Gastroesophageal sphincter (tissue), 4 donors: Measurements from ENCODE around the gene DHRS12. TPM values are rescaled to one million over a fixed set of nuclear protein-coding genes. Genes with fewer than 3 reads are reported as not detected.

Experiments used
- ATAC-seq: fragments of 150-250 bp; one replicate; pipeline ENCODE4 v1.9.1; 2016; ENCODE audit warnings: mild to moderate bottlenecking, moderate library complexity
- H3K27ac ChIP-seq, 4 donors: fragments of 200-600 bp; sonication (generic) in 3 of 4; 1 replicate in 3 of 4; 2 replicates in 1 of 4; pipeline ENCODE4 v1.5.1; 2016 to 2019
- H3K27me3 ChIP-seq: fragments of 200-600 bp; sonication (generic); one replicate; pipeline ENCODE4 v1.5.1; 2019
- H3K36me3 ChIP-seq, 2 donors: fragments of 200-600 bp; sonication (generic); one replicate each; pipeline ENCODE4 v1.5.1; 2019; ENCODE audit warnings: control low read depth in 1 of 2
- H3K4me1 ChIP-seq, 3 donors: fragments of 200-600 bp; sonication (generic); 1 replicate in 2 of 3; 2 replicates in 1 of 3; pipeline ENCODE4 v1.5.1; 2016 to 2019; ENCODE audit warnings: control low read depth in 2 of 3
- H3K4me3 ChIP-seq, 2 donors: fragments of 200-600 bp; sonication (generic); one replicate each; pipeline ENCODE4 v1.5.1; 2019; ENCODE audit warnings: mild to moderate bottlenecking in 1 of 2, moderate library complexity in 1 of 2
- H3K9me3 ChIP-seq, 3 donors: fragments of 200-600 bp; sonication (generic); one replicate each; pipeline ENCODE4 v1.5.1; 2017 to 2019; ENCODE audit warnings: control low read depth in 2 of 3
- EP300 ChIP-seq: sonication (generic); formaldehyde crosslinking; IDR thresholded peaks from one replicate; pipeline ENCODE4 v1.6.1; 2017; ENCODE audit warnings: antibody characterized with exemption, mild to moderate bottlenecking
- POLR2A ChIP-seq, 2 donors: fragments of 450-650 bp; IDR thresholded peaks; one replicate each; pipeline ENCODE4 v1.6.1; 2017; ENCODE audit warnings: antibody characterized with exemption in 2 of 2, mild to moderate bottlenecking in 2 of 2, moderate library complexity in 1 of 2
- POLR2AphosphoS5 ChIP-seq: sonication (generic); formaldehyde crosslinking; IDR thresholded peaks from one replicate; pipeline ENCODE4 v1.6.1; 2017; ENCODE audit warnings: antibody characterized with exemption
- WGBS, 2 donors: methylation state at CpG; one replicate each; pipeline ENCODE4 v1.1.5; 2018; ENCODE audit warnings: low coverage in 1 of 2; 5-methylcytosine and 5-hydroxymethylcytosine counted together
- total RNA-seq, 4 donors: library from RNA; depleted of rRNA; stranded (reverse); fragments of >200 nt; gene quantifications; one replicate each; pipeline ENCODE4 v1.1.0, GENCODE V29; 2016
- TF ChIP-seq, protein P1 (sequence below), 4 experiments: fragments of 200-600 bp in 2 of 4; fragments of 450-650 bp in 2 of 4; sonication (generic) in 1 of 4; IDR thresholded peaks; one replicate each; pipeline ENCODE4 v1.5.1; 2017 to 2019; ENCODE audit warnings: antibody characterized with exemption in 4 of 4, mild to moderate bottlenecking in 2 of 4, moderate library complexity in 2 of 4

The DHRS12 gene
- total RNA-seq, 4 donors from 2014 or later, result 9.2 to 23.3 (median 19.2) TPM

DNA sequence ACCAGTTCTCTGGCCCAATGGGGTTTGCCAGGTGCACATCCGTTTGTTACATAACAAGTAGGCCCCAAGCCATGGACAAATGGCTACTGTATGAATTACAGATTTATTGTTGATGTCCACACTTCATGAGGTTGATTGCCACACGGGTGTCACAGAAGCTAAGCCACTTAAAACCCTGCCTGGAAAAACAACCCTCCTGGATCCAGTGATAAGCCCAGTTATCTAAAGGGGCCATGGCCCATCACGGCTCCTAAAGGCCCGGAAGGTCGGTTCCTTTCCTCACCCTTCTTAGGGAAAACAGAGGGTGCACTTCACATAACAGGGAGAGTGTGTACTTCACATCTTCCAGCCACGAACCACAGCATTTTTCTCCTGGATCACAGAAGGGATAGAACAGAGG, 37.0 kb upstream of the DHRS12 start:
- WGBS, 2 donors, result 89% methylated on average over 4 of the region's 6 CpGs
- no peaks in the 10 kb centered on the region for H3K36me3 ChIP-seq
- H3K9me3 ChIP-seq, result no peaks in the 10 kb centered on the region
- peaks cover 0 to 6% (median 0%) of the 10 kb centered on the region in 3 donors for H3K4me1 ChIP-seq
- no peak overlapping the region for H3K4me3 ChIP-seq
- TF ChIP-seq, protein P1, sequence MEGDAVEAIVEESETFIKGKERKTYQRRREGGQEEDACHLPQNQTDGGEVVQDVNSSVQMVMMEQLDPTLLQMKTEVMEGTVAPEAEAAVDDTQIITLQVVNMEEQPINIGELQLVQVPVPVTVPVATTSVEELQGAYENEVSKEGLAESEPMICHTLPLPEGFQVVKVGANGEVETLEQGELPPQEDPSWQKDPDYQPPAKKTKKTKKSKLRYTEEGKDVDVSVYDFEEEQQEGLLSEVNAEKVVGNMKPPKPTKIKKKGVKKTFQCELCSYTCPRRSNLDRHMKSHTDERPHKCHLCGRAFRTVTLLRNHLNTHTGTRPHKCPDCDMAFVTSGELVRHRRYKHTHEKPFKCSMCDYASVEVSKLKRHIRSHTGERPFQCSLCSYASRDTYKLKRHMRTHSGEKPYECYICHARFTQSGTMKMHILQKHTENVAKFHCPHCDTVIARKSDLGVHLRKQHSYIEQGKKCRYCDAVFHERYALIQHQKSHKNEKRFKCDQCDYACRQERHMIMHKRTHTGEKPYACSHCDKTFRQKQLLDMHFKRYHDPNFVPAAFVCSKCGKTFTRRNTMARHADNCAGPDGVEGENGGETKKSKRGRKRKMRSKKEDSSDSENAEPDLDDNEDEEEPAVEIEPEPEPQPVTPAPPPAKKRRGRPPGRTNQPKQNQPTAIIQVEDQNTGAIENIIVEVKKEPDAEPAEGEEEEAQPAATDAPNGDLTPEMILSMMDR (IDR thresholded peaks at IDR 0.05), result no peak
- TF ChIP-seq POLR2AphosphoS5 (no peak), POLR2A (IDR thresholded peaks at IDR 0.05) (no peak), EP300 (no peak)
- no peaks in the 10 kb centered on the region for H3K27me3 ChIP-seq
- ATAC-seq, result no peak
- H3K27ac ChIP-seq, result no peak overlapping the region

DNA sequence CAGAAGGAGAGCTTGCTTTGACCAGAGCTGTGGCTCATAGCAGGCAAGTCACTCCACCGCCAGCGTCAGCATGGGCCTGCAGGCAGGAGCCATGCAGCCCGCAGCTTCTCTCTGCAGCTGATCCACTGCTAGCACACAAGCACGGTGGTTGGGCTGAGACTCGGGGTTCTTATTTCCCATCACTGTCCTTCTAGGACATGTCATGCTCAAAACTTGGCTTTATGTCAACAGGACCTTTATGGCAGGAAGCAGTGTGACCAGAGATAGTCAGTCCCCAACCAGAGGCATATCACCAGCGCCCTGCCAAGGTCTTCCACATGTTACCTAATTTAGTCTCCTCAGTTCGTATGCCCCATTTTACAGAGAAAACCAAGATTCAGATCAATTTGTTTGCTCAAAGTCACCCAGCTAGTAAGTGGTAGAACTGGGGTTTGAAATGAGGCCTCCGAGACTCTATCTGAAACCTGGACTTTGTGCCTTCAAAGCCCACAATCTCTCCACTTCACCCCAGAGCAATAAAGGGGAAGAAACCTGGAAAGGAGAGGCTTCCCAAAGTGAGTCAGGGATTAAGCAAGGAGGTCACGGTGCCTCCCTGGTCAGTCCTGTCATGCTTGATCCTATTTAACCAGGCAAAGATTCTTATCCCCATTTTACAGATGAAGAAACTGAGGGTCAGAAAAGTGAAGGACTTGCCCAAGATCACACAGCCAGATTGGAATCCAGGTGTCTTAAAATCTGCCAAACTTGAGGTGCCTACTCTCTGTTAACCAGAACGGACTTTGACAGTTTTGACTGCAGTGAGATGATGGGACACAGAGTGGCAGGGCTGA, 36.0 kb upstream of the DHRS12 start:
- H3K4me1 ChIP-seq, result peaks cover 0 to 1% (median 0%) of the 10 kb centered on the region in 3 donors
- no peak for ATAC-seq
- H3K27ac ChIP-seq, result no peak overlapping the region
- 77 to 82% methylated on average over 5 to 7 of the region's 10 CpGs for WGBS, 2 donors
- no peak overlapping the region for H3K4me3 ChIP-seq
- no peaks in the 10 kb centered on the region for H3K36me3 ChIP-seq
- TF ChIP-seq EP300, result no peak
- no peak for TF ChIP-seq POLR2AphosphoS5
- TF ChIP-seq, protein P1 (IDR thresholded peaks at IDR 0.05), result no peak
- no peak for TF ChIP-seq POLR2A (IDR thresholded peaks at IDR 0.05)
- H3K9me3 ChIP-seq, result no peaks in the 10 kb centered on the region
- no peaks in the 10 kb centered on the region for H3K27me3 ChIP-seq

DNA sequence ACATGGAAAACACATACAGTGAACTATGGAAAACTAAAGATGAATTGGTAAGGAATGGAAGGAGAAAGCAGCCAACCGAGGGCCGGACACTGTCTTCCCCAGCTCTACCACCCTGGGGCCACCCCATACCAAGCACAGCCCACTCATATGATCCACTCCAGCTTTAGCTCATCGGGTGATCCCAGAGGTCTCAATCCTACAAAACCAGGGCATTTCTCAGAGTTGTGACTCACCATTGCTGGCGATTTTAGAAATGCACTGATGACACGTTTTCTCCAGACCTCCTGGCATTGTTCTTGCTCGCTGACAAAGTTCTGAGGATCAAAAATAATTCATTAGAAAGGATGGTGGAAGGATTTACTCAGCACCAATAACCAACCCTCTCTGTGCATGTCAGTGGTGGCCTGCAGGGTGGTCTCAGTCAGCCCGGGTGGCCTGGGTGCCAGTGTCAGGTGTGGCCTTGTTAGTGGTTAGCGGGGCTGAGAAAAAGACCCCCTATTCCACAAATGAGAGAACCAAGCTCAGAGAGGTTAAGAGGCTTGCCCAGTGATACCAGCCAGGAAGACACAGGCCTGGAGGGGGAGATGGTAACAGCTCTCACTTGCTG, 34.4 kb upstream of the DHRS12 start:
- TF ChIP-seq, protein P1 (IDR thresholded peaks at IDR 0.05), result no peak
- no peak for TF ChIP-seq POLR2AphosphoS5
- TF ChIP-seq EP300, result no peak
- no peak for TF ChIP-seq POLR2A (IDR thresholded peaks at IDR 0.05)
- H3K27ac ChIP-seq, result no peak overlapping the region
- no peak overlapping the region for H3K4me3 ChIP-seq
- ATAC-seq, result no peak
- no peaks in the 10 kb centered on the region for H3K36me3 ChIP-seq
- WGBS, 2 donors, result 76 to 79% methylated on average over 2 of the region's 8 CpGs
- no peaks in the 10 kb centered on the region for H3K27me3 ChIP-seq
- no peaks in the 10 kb centered on the region for H3K4me1 ChIP-seq
- no peaks in the 10 kb centered on the region for H3K9me3 ChIP-seq

DNA sequence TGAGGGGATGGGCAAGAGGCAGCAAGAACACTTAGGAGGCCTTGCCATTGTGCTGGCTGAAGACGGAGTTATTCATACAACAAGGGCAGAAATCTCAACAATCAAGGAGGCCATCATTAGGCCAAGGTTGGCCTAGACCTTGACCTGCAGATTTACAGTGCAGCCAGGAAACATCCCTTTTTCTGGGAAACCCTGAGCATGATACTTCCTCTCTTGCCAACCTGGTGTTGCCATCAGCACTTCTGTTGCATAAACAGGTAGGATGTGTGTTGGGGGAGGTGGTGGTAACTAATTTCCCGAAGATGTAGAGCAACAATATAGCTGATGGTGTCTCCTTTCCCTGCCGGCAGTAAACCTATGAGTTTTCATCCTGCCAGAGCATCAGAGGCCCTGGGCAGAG, 33.1 kb upstream of the DHRS12 start:
- Histone ChIP-seq H3K9me3 (no peaks in the 10 kb centered on the region), H3K36me3 (no peaks in the 10 kb centered on the region), H3K4me3 (no peak overlapping the region), H3K27ac (no peak overlapping the region), H3K4me1 (peaks cover 0 to 5% (median 0%) of the 10 kb centered on the region in 3 donors), H3K27me3 (no peaks in the 10 kb centered on the region)
- TF ChIP-seq EP300 (no peak), POLR2A (IDR thresholded peaks at IDR 0.05) (no peak), POLR2AphosphoS5 (no peak)
- ATAC-seq, result no peak
- 78 to 83% methylated on average over 1 to 2 of the region's 3 CpGs for WGBS, 2 donors

DNA sequence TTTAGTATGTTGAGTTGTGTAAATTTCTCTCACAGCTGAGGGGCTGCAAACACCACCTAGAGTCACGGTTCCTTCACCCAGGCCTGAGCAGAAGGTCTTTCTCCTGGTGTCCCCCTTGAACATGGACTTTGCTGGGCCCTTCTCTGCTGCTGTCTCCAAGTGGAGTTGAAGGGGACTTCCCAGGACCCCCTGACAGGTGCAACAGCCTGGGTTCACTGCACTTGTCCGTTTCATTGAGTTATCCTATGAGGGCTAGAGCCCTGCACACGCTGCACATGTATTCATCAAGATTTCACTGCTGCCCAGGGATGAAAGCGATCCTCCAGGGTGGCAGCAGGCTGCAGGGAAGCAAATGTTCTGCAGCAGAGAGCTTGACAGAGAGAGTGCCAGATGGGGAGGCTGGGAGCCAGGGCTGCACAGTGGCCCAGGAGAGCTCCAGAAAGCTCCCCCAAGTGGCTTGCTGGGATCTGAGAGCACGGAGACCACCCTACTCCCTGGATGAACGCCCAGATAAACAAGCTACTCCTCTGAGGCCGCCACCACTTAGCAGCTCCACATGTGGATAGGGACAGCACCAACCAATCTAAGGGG, 30.7 kb upstream of the DHRS12 start:
- TF ChIP-seq, protein P1 (IDR thresholded peaks at IDR 0.05), result no peak
- no peak for TF ChIP-seq POLR2AphosphoS5
- Histone ChIP-seq H3K9me3 (no peaks in the 10 kb centered on the region), H3K4me3 (no peak overlapping the region), H3K27me3 (no peaks in the 10 kb centered on the region), H3K27ac (no peak overlapping the region), H3K4me1 (peaks cover 0 to 5% (median 0%) of the 10 kb centered on the region in 3 donors), H3K36me3 (no peaks in the 10 kb centered on the region)
- WGBS, 2 donors, result 41 to 49% methylated on average over 4 of the region's 7 CpGs
- ATAC-seq, result no peak
